HCT116 (cell line): Measurements from ENCODE around the gene CORO2A. TPM values are rescaled to one million over a fixed set of nuclear protein-coding genes. Genes with fewer than 3 reads are reported as not detected.

Experiments used
- ATAC-seq: fragments of 200-7000 bp; cut with Tn5 transposase; 2 replicates; pipeline ENCODE4 v1.9.1; 2020; ENCODE audit warnings: mild to moderate bottlenecking, moderate library complexity
- BruUV-seq: library from RNA; stranded (reverse); fragments of 400-500 nt; replicated peaks from 2 replicates; lab custom pipeline; 2021; lab: Mats Ljungman, UMichigan
- CTCF ChIA-PET: fragments of 300-600 bp; sonication (Branson Sonifier 250); formaldehyde crosslinking; loops from one replicate; lab custom pipeline; 2021; ENCODE audit warnings: antibody characterized with exemption; lab: Charles Lee
- POLR2A ChIA-PET: fragments of 300-600, 350-600 bp; sonication (Branson Sonifier 250); formaldehyde crosslinking; loops from one replicate; lab custom pipeline; 2021; ENCODE audit warnings: antibody characterized with exemption; lab: Charles Lee
- RAD21 ChIA-PET, 2 experiments: fragments of 300-600 bp; sonication (Branson Sonifier 250); formaldehyde crosslinking; loops; one replicate each; lab custom pipeline; 2023; ENCODE audit warnings: low total read pairs in 2 of 2; ENCODE audit not compliant: uncharacterized antibody in 2 of 2, unreplicated experiment in 2 of 2, low non-redundant PET in 1 of 2; lab: Charles Lee
- DNase-seq: peaks from one replicate; pipeline ENCODE4 v3.0.0-alpha.2; 2010; ENCODE audit warnings: low read depth, low spot score
- H2AFZ ChIP-seq: fragments of 200-600 bp; shearing (Covaris generic), sonication (generic); 2 replicates; pipeline ENCODE4 v1.6.1; 2017; ENCODE audit warnings: low read depth, mixed run types, mixed read lengths, antibody characterized with exemption, low read length; ENCODE audit not compliant: poor library complexity, severe bottlenecking
- H3K27ac ChIP-seq: 2 replicates; pipeline ENCODE4 v1.5.1; 2012; ENCODE audit warnings: low read depth, low read length
- H3K27me3 ChIP-seq: fragments of 200-600 bp; sonication (generic); 2 replicates; pipeline ENCODE4 v1.6.1; 2016; ENCODE audit warnings: mixed run types, low read length, mixed read lengths; ENCODE audit not compliant: insufficient read depth
- H3K36me3 ChIP-seq, 2 experiments: fragments of 200-500 bp in 1 of 2; fragments of 200-600 bp in 1 of 2; sonication (Bioruptor generic) in 1 of 2; sonication (generic) in 1 of 2; 2 replicates each; pipeline versions ENCODE4 v1.5.1 to v1.6.1; 2014 to 2016; ENCODE audit warnings: low read length in 2 of 2, inconsistent platforms in 1 of 2, mixed read lengths in 1 of 2, mixed run types in 1 of 2; ENCODE audit not compliant: insufficient read depth in 2 of 2, control insufficient read depth in 1 of 2
- H3K4me1 ChIP-seq, 2 experiments: fragments of 200-600 bp in 1 of 2; sonication (generic) in 1 of 2; 2 replicates each; pipeline versions ENCODE4 v1.5.1 to v1.6.1; 2012 to 2017; ENCODE audit warnings: low read length in 2 of 2, inconsistent platforms in 1 of 2, mild to moderate bottlenecking in 1 of 2, mixed read lengths in 1 of 2, mixed run types in 1 of 2, moderate library complexity in 1 of 2; ENCODE audit not compliant: insufficient read depth in 2 of 2, control insufficient read depth in 1 of 2
- H3K4me2 ChIP-seq: fragments of 200-600 bp; sonication (generic); 2 replicates; pipeline ENCODE4 v1.6.1; 2017; ENCODE audit warnings: mixed run types, low read length, mixed read lengths
- H3K4me3 ChIP-seq, 2 experiments: fragments of 200-600 bp in 1 of 2; sonication (generic) in 1 of 2; replicated peaks in 1 of 2; 2 replicates each; pipeline ENCODE4 v1.5.1; 2011 to 2016; ENCODE audit warnings: low read length in 2 of 2, control low read depth in 1 of 2, low read depth in 1 of 2, mild to moderate bottlenecking in 1 of 2, mixed read lengths in 1 of 2, mixed run types in 1 of 2
- H3K79me2 ChIP-seq: fragments of 200-600 bp; sonication (generic); 2 replicates; pipeline ENCODE4 v1.6.1; 2017; ENCODE audit warnings: mild to moderate bottlenecking, mixed run types, low read length, moderate library complexity, mixed read lengths; ENCODE audit not compliant: insufficient read depth
- H3K9ac ChIP-seq: fragments of 200-600 bp; sonication (generic); 2 replicates; pipeline ENCODE4 v1.6.1; 2016; ENCODE audit warnings: low read length, mixed read lengths
- H3K9me2 ChIP-seq: fragments of 200-600 bp; sonication (generic), shearing (Covaris generic); 2 replicates; pipeline ENCODE4 v1.6.1; 2017; ENCODE audit warnings: mixed run types, mild to moderate bottlenecking, moderate library complexity; ENCODE audit not compliant: insufficient read depth
- H3K9me3 ChIP-seq, 2 experiments: fragments of 200-500 bp in 1 of 2; fragments of 200-600 bp in 1 of 2; sonication (Bioruptor generic) in 1 of 2; sonication (generic) in 1 of 2; 2 replicates each; pipeline ENCODE4 v1.6.1; 2014 to 2017; ENCODE audit warnings: low read length in 2 of 2, mixed read lengths in 2 of 2, inconsistent platforms in 1 of 2, low read depth in 1 of 2, mild to moderate bottlenecking in 1 of 2, mixed run types in 1 of 2, moderate library complexity in 1 of 2; ENCODE audit not compliant: control insufficient read depth in 1 of 2, insufficient read depth in 1 of 2
- H4K20me1 ChIP-seq: fragments of 200-600 bp; sonication (generic), shearing (Covaris generic); 2 replicates; pipeline ENCODE4 v1.6.1; 2017; ENCODE audit warnings: mixed run types, mild to moderate bottlenecking, moderate library complexity; ENCODE audit not compliant: insufficient read depth
- CBX3 ChIP-seq: IDR thresholded peaks from 2 replicates; pipeline ENCODE4 v1.6.1; 2012; ENCODE audit warnings: low read depth
- CEBPB ChIP-seq: IDR thresholded peaks from 2 replicates; pipeline ENCODE4 v1.6.1; 2012; ENCODE audit warnings: low read depth
- EZH2 ChIP-seq: fragments of 200-600 bp; sonication (generic); IDR thresholded peaks from 2 replicates; pipeline ENCODE4 v1.6.1; 2017; ENCODE audit warnings: antibody characterized with exemption, mixed run types
- FOSL1 ChIP-seq: IDR thresholded peaks from 2 replicates; pipeline ENCODE4 v1.6.1; 2012; ENCODE audit warnings: low read depth
- RAD21 ChIP-seq: IDR thresholded peaks from 2 replicates; pipeline ENCODE4 v1.6.1; 2012; ENCODE audit warnings: low read depth, mild to moderate bottlenecking
- SIN3A ChIP-seq: IDR thresholded peaks from 2 replicates; pipeline ENCODE4 v1.6.1; 2012; ENCODE audit warnings: low read depth
- SRF ChIP-seq: IDR thresholded peaks from 2 replicates; pipeline ENCODE4 v1.6.1; 2012; ENCODE audit warnings: low read depth
- YY1 ChIP-seq: IDR thresholded peaks from 2 replicates; pipeline ENCODE4 v1.6.1; 2011; ENCODE audit warnings: low read length, low read depth, moderate library complexity, mild to moderate bottlenecking; ENCODE audit not compliant: insufficient replicate concordance; ENCODE audit errors: extremely low read depth
- ZFX ChIP-seq: fragments of 450-650 bp; IDR thresholded peaks from 2 replicates; pipeline ENCODE4 v1.6.1; 2017
- intact Hi-C: fragments of 100-400 bp; cut with micrococcal nuclease; formaldehyde crosslinking; loops from 2 replicates; pipeline ENCODE4 v1.10.0; 2022
- total RNA-seq: library from RNA; stranded (reverse); gene quantifications from one replicate; pipeline ENCODE4 v1.2.1, GENCODE V29; 2021; ENCODE audit not compliant: unreplicated experiment
- TF ChIP-seq, protein P1 (sequence below), 3 experiments: fragments of 200-600 bp in 1 of 3; sonication (generic) in 1 of 3; IDR thresholded peaks in 2 of 3; conservative IDR thresholded peaks in 1 of 3; 2 replicates each; pipeline ENCODE4 v1.5.1; 2012 to 2017; ENCODE audit warnings: low read depth in 2 of 3, low read length in 2 of 3, antibody characterized with exemption in 1 of 3, borderline replicate concordance in 1 of 3, control low read depth in 1 of 3, mild to moderate bottlenecking in 1 of 3, mixed read lengths in 1 of 3, mixed run types in 1 of 3, moderate library complexity in 1 of 3; ENCODE audit not compliant: insufficient read depth in 1 of 3
- TF ChIP-seq, protein P2 (sequence below): IDR thresholded peaks from 2 replicates; pipeline ENCODE4 v1.6.1; 2012
- TF ChIP-seq, protein P3 (sequence below): IDR thresholded peaks from 2 replicates; pipeline ENCODE4 v1.6.1; 2012; ENCODE audit warnings: low read depth
- TF ChIP-seq, protein P4 (sequence below): IDR thresholded peaks from 2 replicates; pipeline ENCODE4 v1.6.1; 2012

CORO2A gene
- total RNA-seq, 1 experiment from 2014 or later: 5.7 TPM

DNA sequence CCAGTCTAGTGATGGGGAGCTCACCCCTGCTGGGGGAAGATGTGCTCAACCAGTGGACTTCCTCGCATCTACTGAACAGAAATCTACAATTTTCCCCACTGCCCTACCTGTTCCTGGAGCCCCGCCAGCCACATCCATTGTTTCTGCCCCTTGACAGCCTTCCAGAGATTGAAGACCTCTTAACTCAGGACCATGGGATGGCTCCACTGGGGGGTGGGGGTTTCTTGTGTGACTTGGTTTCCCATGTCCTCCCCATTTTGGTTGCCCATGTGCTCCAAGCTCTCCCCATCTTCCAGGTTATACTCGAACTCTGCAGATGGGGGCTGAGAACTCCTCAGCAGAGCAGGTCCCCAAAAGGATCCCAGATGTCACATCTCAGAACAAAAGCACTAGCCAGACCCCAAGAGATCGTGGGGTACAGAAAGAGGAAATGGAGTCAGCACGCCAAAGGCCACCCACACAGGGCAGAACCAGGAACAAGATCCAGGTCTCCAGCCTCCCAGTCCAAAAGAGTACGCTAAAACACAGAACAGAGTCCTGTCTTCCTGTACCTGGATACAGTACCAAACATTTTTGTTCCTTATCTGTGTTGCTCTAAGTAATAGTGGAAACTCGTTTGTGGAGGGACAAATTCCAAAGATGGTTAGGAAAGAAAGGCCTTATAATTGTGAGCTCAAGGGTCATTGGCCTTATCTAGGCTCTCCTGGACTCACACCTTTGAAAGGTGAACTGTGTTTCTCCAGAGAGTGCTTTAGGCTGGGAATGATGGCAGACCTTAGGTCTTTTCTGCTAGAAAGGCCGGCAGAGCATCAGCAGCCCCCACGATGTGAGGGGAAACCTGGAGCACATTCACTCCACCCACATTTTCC lies 15.8 kb downstream of the CORO2A start:
- H3K9me3 ChIP-seq: no peaks in the 10 kb centered on the region
- no peaks in the 10 kb centered on the region for H3K27me3 ChIP-seq
- TF ChIP-seq ZFX: no peak
- TF ChIP-seq RAD21: no peak
- no peak for TF ChIP-seq YY1
- TF ChIP-seq, protein P1, sequence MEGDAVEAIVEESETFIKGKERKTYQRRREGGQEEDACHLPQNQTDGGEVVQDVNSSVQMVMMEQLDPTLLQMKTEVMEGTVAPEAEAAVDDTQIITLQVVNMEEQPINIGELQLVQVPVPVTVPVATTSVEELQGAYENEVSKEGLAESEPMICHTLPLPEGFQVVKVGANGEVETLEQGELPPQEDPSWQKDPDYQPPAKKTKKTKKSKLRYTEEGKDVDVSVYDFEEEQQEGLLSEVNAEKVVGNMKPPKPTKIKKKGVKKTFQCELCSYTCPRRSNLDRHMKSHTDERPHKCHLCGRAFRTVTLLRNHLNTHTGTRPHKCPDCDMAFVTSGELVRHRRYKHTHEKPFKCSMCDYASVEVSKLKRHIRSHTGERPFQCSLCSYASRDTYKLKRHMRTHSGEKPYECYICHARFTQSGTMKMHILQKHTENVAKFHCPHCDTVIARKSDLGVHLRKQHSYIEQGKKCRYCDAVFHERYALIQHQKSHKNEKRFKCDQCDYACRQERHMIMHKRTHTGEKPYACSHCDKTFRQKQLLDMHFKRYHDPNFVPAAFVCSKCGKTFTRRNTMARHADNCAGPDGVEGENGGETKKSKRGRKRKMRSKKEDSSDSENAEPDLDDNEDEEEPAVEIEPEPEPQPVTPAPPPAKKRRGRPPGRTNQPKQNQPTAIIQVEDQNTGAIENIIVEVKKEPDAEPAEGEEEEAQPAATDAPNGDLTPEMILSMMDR (IDR thresholded peaks at IDR 0.05 in 2 of 3, conservative IDR thresholded peaks at IDR 0.05 in 1 of 3; ENCODE audit: borderline replicate concordance in 1 of 3, insufficient read depth in 1 of 3, low read depth in 2 of 3, low read length in 2 of 3): no peak
- no peak for TF ChIP-seq CBX3
- TF ChIP-seq, protein P2, sequence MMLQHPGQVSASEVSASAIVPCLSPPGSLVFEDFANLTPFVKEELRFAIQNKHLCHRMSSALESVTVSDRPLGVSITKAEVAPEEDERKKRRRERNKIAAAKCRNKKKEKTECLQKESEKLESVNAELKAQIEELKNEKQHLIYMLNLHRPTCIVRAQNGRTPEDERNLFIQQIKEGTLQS: no peak
- TF ChIP-seq, protein P3, sequence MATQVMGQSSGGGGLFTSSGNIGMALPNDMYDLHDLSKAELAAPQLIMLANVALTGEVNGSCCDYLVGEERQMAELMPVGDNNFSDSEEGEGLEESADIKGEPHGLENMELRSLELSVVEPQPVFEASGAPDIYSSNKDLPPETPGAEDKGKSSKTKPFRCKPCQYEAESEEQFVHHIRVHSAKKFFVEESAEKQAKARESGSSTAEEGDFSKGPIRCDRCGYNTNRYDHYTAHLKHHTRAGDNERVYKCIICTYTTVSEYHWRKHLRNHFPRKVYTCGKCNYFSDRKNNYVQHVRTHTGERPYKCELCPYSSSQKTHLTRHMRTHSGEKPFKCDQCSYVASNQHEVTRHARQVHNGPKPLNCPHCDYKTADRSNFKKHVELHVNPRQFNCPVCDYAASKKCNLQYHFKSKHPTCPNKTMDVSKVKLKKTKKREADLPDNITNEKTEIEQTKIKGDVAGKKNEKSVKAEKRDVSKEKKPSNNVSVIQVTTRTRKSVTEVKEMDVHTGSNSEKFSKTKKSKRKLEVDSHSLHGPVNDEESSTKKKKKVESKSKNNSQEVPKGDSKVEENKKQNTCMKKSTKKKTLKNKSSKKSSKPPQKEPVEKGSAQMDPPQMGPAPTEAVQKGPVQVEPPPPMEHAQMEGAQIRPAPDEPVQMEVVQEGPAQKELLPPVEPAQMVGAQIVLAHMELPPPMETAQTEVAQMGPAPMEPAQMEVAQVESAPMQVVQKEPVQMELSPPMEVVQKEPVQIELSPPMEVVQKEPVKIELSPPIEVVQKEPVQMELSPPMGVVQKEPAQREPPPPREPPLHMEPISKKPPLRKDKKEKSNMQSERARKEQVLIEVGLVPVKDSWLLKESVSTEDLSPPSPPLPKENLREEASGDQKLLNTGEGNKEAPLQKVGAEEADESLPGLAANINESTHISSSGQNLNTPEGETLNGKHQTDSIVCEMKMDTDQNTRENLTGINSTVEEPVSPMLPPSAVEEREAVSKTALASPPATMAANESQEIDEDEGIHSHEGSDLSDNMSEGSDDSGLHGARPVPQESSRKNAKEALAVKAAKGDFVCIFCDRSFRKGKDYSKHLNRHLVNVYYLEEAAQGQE: no peak
- TF ChIP-seq CEBPB: no peak
- no peak for TF ChIP-seq FOSL1
- no peak for TF ChIP-seq SIN3A
- TF ChIP-seq, protein P4, sequence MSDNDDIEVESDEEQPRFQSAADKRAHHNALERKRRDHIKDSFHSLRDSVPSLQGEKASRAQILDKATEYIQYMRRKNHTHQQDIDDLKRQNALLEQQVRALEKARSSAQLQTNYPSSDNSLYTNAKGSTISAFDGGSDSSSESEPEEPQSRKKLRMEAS: no peak
- TF ChIP-seq SRF: no peak
- TF ChIP-seq EZH2: no peak
- no peak overlapping the region for H3K4me3 ChIP-seq
- H4K20me1 ChIP-seq: no peaks in the 10 kb centered on the region
- BruUV-seq: no TSS peak
- H3K4me1 ChIP-seq: peaks cover 7 to 10% of the 10 kb centered on the region in 2 experiments; a peak in 3 of 4 replicates
- no peak overlapping the region for H3K27ac ChIP-seq
- intact Hi-C loops: no loop called here
- no peaks in the 10 kb centered on the region for H3K79me2 ChIP-seq
- ATAC-seq (no peak), DNase-seq (no peak)
- H3K9ac ChIP-seq: no peak overlapping the region
- RAD21 ChIA-PET: no interaction called here
- POLR2A ChIA-PET: no interaction called here
- CTCF ChIA-PET: no interaction called here
- H3K9me2 ChIP-seq: no peaks in the 10 kb centered on the region
- H3K36me3 ChIP-seq: no peaks in the 10 kb centered on the region
- no peak overlapping the region for H2AFZ ChIP-seq
- H3K4me2 ChIP-seq: no peak overlapping the region
